T-helper 1 cell treated with Interleukin-12 subunit alpha and Interleukin-12 subunit beta and Interleukin-4 antibody, amounts not matched to agents 30 μg/mL and 1 μg/mL, for 36 hours (primary cell): ENCODE results near the gene FGF9.

Experiments used
- H3K27ac Mint-ChIP-seq: one replicate; pipeline ENCODE4 v1.8.0; 2021; ENCODE audit warnings: mild to moderate bottlenecking, mixed read lengths
- H3K27me3 Mint-ChIP-seq: one replicate; pipeline ENCODE4 v1.8.0; 2021; ENCODE audit warnings: low read depth, mixed read lengths
- H3K36me3 Mint-ChIP-seq: one replicate; pipeline ENCODE4 v1.8.0; 2021; ENCODE audit warnings: low read depth, mixed read lengths
- H3K4me1 Mint-ChIP-seq: one replicate; pipeline ENCODE4 v1.8.0; 2021; ENCODE audit warnings: low read depth, mixed read lengths
- H3K4me3 Mint-ChIP-seq: one replicate; pipeline ENCODE4 v1.8.0; 2021; ENCODE audit warnings: mild to moderate bottlenecking, moderate library complexity, mixed read lengths
- H3K9me3 Mint-ChIP-seq: one replicate; pipeline ENCODE4 v1.8.0; 2021; ENCODE audit warnings: mixed read lengths

FGF9 gene

DNA sequence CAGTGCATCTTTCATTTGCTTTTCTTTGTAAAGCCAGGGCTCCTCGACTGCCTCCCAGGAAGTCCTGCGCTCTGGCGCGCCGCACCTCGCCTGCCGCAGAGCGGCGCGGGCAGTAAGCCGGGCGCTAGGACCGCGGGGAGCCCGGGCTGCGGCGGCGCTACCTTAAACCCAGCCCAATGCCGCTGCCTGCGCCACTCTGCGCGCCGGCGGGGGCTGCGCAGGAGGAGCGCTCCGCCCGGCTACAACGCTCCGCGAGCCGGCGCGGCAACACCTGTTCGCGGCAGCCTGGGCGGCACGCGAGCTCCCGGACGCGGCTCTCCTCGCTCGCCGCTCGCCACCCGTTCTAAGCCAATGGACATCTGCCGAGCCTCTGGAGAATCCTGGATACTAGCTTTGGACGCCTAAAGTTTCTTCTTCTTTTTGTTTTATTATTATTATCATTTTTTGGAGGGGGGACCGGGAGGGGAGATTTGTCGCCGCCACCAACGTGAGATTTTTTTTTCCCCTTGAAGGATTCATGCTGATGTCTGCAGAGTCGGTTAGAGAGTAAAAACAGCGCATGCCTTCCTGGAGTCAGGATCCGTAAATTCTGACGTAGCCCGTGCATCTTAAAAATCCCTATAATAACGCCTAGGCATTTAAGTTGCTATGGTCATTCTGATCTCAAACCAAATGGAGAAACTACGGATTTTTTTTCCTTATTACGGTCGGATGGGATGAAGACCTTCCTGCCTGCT lies at the start of gene FGF9:
Gene FGF9, plus strand, starts transcription at position 191 of the 737 bp plus-strand sequence. CDS start 840 bp downstream, outside the sequence.
- Mint-ChIP-seq H3K27ac (peak within 1 kb of the TSS; percentile 67), H3K27me3 (peaks cover 76% of the 10 kb centered on the region), H3K4me3 (peak within 1 kb of the TSS; percentile 85), H3K36me3 (no peaks in the 10 kb centered on the region), H3K9me3 (no peaks in the 10 kb centered on the region), H3K4me1 (peaks cover 43% of the 10 kb centered on the region)

DNA sequence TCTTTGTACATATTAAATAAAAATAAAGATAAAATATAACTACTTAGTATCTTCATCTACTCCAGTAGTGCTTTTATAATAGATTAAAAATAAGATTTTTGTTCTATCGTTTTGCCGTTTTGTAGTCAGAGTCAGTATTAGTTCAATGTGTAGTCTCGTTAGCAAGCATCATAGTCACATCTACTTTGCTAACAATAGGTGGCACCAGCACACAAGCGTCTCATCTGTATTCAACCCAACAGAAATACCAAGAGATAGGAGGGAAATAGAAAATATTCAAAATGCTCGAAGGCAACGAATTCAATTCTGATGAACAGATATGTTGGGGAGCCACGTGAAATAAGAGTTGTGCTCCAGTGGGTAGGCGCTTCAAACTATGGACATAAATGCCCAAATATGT lies 45.5 kb upstream of the FGF9 start:
- Mint-ChIP-seq H3K4me1 (peaks cover 2% of the 10 kb centered on the region), H3K27me3 (peaks cover 15% of the 10 kb centered on the region), H3K4me3 (no peak overlapping the region), H3K9me3 (no peaks in the 10 kb centered on the region), H3K27ac (no peak overlapping the region), H3K36me3 (no peaks in the 10 kb centered on the region)

DNA sequence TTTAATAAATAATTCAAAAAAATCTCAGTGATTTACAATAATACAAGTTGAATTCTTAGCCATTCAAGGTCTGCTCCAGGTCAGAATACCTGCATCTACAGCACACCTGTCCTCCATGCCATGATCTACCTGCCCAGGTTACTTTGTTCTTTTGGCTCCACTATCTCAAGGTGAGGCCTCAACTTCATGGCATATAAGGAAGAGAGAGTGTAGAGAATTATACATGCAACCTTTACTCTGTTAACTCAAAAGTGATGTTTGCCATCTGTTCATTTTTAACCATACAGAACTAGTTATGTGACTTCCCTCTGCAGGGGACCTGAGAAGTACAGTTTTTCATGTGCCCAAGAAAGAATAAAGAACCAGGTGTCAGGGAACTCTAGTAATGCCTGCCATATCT lies 38.7 kb upstream of the FGF9 start:
- Mint-ChIP-seq H3K36me3 (peaks cover 2% of the 10 kb centered on the region), H3K27me3 (peaks cover 5% of the 10 kb centered on the region), H3K27ac (no peak overlapping the region), H3K4me3 (no peak overlapping the region), H3K4me1 (no peaks in the 10 kb centered on the region), H3K9me3 (no peaks in the 10 kb centered on the region)

DNA sequence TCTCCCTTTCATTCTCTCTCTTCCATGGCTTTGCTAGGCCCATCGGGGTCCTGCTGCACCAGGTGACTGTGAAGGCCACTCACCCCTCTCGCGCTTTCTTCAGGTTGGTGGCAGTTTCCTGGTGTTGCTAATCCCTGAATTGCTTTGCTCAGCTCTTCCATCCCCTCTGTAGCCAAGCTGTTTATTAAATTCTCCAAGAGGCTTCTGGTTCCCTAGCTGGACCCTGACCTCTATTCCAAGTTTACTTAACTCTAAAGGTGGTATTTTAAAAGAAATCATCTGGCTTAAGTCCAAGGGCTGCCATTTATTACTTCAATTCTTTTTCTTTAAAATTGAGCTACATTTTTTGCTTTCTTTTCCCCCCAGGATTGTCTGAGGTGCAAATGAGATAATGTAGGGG lies 34.2 kb upstream of the FGF9 start:
- Mint-ChIP-seq H3K4me3 (no peak overlapping the region), H3K9me3 (no peaks in the 10 kb centered on the region), H3K4me1 (no peaks in the 10 kb centered on the region), H3K27me3 (no peaks in the 10 kb centered on the region), H3K27ac (no peak overlapping the region), H3K36me3 (no peaks in the 10 kb centered on the region)

DNA sequence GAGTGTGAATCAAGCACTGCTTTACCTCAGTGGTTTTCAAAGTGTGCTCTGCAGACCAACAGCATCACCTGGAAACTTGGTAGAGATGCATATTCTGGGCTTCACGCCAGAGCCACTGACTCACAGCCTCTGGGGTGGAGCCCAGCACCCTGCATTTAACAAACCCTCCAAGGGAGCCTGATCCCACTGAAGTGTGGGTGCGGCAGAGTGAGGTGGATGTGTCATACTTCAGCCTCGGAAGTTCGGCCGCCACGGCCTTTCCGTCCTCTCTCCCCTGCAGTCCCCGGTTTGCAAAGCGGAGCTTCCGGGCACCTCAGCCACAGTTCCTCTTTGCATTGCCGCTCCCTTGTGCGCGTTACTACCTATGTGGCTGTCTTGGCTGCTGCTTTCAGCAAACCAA lies 33.6 kb upstream of the FGF9 start:
- Mint-ChIP-seq H3K4me3 (no peak overlapping the region), H3K9me3 (no peaks in the 10 kb centered on the region), H3K27me3 (no peaks in the 10 kb centered on the region), H3K36me3 (no peaks in the 10 kb centered on the region), H3K4me1 (no peaks in the 10 kb centered on the region), H3K27ac (no peak overlapping the region)

DNA sequence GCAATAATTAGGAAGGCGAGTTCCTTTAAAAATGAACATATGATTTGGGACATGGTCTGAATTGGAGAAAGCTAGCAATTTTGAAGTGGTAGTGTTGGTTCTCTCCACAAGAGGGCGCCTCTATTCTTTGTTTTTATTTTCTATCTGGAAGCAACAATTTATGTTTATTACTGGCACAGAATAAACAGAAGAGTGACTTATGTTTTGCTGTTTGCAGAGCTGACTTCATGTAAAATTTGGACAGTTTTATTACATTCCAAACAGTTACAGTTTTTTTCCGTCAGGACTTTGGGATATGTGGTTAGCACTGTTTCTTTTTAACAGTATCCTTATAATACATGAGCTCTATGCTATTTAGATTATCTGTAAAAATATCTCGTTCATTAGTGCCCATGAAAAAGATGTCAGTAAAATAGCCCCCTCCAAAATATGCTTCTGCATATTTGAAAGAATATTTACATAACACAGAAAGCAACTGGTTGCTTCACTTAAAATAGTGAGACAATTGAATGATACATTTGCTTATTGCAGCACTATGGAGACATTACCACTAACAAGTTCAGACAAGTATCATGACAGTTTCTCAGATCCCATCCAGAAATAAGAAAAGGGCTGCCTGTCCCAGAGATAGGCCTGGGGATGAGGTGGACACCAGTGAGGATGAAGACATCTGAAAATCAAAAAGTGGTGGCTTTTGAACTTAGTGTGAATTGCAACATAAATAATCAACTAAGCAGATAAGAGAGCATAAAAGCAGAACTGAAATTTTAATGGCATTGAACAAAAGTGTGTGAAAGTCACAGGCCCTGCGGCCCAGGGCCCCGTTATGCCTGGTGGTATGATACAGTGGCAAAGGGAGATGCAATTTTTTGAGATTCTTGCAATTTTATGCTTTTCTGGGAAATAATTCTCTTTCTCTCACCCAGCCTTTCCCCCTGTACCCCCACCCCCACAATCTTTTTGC lies 32.3 kb upstream of the FGF9 start:
- Mint-ChIP-seq H3K9me3 (no peaks in the 10 kb centered on the region), H3K36me3 (no peaks in the 10 kb centered on the region), H3K27ac (no peak overlapping the region), H3K27me3 (no peaks in the 10 kb centered on the region), H3K4me1 (no peaks in the 10 kb centered on the region), H3K4me3 (no peak overlapping the region)

DNA sequence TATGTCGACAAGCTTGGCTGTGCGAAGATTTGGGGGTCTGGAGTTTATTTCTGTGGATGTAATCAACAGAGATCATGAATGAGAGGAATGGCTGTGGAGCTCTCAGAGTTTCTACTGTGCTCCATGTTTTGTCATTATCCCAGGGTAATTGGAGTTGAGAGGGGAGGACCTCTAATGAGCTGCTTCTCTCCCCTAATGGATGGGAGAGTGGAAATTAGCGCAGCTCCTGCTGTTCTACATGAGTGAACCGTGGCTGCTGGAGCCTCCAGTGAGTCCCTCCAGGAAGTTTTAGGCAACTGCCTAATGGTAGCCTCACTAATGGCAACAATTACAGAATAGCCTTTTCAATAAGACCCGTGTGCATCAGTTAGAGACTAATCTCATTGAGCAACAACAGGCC lies 31.3 kb upstream of the FGF9 start:
- Mint-ChIP-seq H3K27me3 (no peaks in the 10 kb centered on the region), H3K4me1 (no peaks in the 10 kb centered on the region), H3K36me3 (no peaks in the 10 kb centered on the region), H3K4me3 (no peak overlapping the region), H3K9me3 (no peaks in the 10 kb centered on the region), H3K27ac (no peak overlapping the region)

DNA sequence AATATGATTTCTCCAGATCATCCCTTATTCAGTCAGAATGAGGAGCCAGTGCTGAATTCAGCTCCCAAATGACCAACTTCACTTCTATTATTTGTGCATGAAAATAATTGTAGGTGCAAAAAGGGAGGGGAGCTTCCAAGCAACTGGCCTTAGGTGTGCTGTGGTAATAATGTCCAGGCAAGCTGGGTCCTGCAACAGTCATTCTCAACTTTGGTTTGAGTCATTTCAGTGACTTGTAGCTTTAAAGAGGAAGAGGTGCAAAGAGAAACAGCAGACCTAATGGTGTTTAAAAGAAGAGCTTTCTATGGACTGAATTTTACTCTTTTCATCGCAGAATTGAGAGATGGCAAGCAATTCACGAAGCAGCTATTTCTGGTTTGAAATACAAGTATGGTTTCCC lies 29.2 kb upstream of the FGF9 start:
- no peak overlapping the region for H3K4me3 Mint-ChIP-seq
- no peaks in the 10 kb centered on the region for H3K9me3 Mint-ChIP-seq
- no peaks in the 10 kb centered on the region for H3K4me1 Mint-ChIP-seq
- no peaks in the 10 kb centered on the region for H3K27me3 Mint-ChIP-seq
- H3K27ac Mint-ChIP-seq, result no peak overlapping the region
- no peaks in the 10 kb centered on the region for H3K36me3 Mint-ChIP-seq

DNA sequence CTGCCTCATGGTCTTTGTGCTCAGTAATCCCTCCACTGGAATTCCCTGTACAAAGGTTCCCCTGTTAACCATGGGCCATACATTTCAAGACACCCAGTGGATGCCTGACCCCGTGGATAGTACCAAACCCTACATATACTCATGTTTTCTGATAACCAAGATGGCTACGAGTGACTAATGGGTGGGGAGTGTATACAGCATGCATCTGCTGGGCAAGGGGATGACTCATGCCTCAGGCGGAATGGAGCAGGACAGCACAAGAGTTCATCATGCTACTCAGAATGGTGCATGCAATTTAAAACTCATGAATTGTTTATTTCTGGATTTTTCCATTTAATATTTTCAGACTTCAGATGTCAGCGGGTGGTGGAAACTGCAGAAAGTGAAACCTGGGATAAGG lies 13.3 kb upstream of the FGF9 start:
- no peak overlapping the region for H3K27ac Mint-ChIP-seq
- H3K27me3 Mint-ChIP-seq, result peaks cover 35% of the 10 kb centered on the region
- no peaks in the 10 kb centered on the region for H3K36me3 Mint-ChIP-seq
- H3K4me1 Mint-ChIP-seq, result no peaks in the 10 kb centered on the region
- H3K4me3 Mint-ChIP-seq, result no peak overlapping the region
- no peaks in the 10 kb centered on the region for H3K9me3 Mint-ChIP-seq

DNA sequence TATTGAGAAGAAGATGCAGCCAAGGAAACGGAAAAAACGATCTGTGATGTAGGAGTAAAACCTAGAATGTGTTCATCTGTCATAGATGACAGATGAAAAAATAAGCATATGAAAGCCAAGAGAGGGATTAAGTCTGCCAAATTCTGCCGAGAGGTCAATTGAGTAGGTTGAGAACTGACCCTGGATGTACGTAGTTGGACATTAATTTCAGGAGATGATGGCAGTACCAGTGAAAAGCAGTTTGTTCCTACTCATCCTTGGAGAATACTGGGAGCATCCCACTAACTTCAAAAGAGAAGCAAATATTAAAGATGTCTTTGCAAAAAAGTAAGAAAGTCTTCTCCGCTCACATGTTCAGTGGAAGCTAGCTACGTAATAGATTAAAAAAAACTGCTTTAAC lies 11.8 kb upstream of the FGF9 start:
- H3K36me3 Mint-ChIP-seq, result no peaks in the 10 kb centered on the region
- peaks cover 31% of the 10 kb centered on the region for H3K27me3 Mint-ChIP-seq
- H3K4me1 Mint-ChIP-seq, result no peaks in the 10 kb centered on the region
- no peaks in the 10 kb centered on the region for H3K9me3 Mint-ChIP-seq
- no peak overlapping the region for H3K27ac Mint-ChIP-seq
- H3K4me3 Mint-ChIP-seq, result no peak overlapping the region

DNA sequence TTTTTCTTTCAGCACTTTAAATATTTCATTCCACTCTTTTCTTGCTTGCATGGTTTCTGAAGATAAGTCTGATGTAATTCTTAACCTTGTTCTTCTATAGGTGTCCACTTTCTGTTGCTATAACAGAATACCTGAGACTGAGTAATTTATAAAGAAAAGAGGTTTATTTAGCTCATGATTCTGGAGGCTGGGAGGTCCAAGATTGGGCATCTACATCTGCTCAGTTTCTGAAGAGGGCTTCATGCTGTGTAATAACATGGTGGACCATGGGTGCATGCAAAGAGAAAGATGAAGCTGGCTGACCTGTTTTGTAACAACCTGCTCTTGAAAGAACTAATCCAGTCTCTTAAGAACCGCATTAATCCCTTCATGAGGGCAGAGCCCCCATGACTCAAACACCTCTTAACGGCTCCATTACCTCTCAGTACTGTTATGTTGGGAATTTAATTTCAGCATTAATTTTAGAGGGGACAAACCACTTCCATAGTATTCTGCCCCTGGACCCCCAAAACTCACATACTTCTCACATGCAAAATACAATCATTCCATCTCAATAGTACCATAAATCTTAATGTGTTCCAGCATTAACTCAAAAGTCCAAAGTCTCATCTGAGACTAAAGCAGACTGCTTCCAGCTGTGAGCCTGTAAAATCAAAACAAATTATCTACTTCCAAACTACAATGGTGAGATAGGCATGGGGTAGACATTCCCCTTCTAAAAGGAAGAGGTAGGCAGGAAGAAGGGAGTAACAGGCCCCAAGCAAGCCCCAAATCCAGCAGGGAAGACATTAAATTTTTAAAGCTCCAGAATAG lies 9.6 kb upstream of the FGF9 start:
- Mint-ChIP-seq H3K36me3 (no peaks in the 10 kb centered on the region), H3K9me3 (no peaks in the 10 kb centered on the region), H3K27ac (no peak overlapping the region), H3K4me1 (no peaks in the 10 kb centered on the region), H3K27me3 (peaks cover 30% of the 10 kb centered on the region), H3K4me3 (no peak overlapping the region)

DNA sequence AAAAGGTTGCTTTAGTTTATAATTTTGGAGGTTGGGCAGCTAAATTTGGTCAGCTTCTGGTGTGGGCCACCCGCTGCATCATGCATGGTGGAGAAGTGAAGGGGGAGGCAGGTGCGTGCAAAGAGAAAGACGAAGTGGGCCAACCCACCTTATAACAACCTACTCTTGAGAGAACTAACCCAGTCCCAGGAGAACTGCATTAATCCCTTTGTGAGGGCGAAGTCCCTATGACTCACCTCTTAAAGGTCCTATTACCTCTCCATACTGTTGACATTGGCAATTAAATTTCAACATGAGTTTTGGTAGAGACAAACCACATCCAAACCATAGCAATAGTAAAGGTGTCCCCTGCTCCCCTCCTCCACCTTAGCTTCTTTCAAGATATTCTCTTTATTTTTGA lies 7.7 kb upstream of the FGF9 start:
- Mint-ChIP-seq H3K9me3 (no peaks in the 10 kb centered on the region), H3K4me1 (no peaks in the 10 kb centered on the region), H3K36me3 (no peaks in the 10 kb centered on the region), H3K27me3 (peaks cover 39% of the 10 kb centered on the region), H3K4me3 (no peak overlapping the region), H3K27ac (no peak overlapping the region)

DNA sequence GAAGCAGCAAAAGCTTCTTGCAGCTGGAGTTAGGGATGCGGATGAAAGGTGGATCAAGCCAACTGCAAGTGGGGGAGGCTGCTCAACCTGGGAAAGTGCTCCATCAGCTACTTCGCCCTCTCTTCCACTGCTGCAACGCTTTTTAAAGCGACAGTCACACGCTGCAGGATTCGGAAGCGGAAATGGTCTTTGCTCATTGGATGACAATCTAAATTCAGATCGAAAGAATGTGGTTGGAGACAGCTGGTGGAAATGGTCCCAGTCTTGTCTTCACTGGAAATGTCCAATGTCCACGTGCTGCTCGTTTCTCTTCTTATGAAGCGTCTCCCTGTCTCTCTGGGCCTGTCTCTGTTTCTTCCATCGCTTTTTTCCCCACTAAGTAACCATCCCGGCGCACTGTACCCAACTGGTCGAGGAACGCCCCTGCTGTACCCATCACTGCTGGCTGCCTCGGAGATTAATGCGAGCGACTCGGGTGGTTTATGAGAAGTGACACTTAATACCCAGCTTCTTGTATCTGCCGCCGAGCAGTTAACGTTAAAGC lies 2.1 kb upstream of the FGF9 start:
- Mint-ChIP-seq H3K4me1 (peaks cover 35% of the 10 kb centered on the region), H3K27me3 (peaks cover 68% of the 10 kb centered on the region), H3K4me3 (peak overlapping the region; percentile 90), H3K36me3 (no peaks in the 10 kb centered on the region), H3K9me3 (no peaks in the 10 kb centered on the region), H3K27ac (peak overlapping the region; percentile 11)
